Panc1 (cell line): ENCODE data around the gene RNF144B. TPM values are rescaled to one million over a fixed set of nuclear protein-coding genes. Genes with fewer than 3 reads are reported as not detected.
"Not testable (repeated sequence)": the region's sequence is repeated elsewhere in the genome, so short reads cannot be mapped to it uniquely, and the experiment has no call there.

Experiments
- ATAC-seq: fragments of 200-7000 bp; cut with Tn5 transposase; 2 replicates; pipeline ENCODE4 v1.9.1; 2020; ENCODE audit warnings: mild to moderate bottlenecking, moderate library complexity
- BruUV-seq: library from RNA; stranded (reverse); fragments of 400-500 nt; replicated peaks from 2 replicates; lab custom pipeline; 2021; lab: Mats Ljungman, UMichigan
- CTCF ChIA-PET: fragments of 300-600 bp; sonication (Branson Sonifier 250); formaldehyde crosslinking; loops from one replicate; lab custom pipeline; 2022; ENCODE audit warnings: antibody characterized with exemption; lab: Charles Lee
- POLR2A ChIA-PET: fragments of 300-600 bp; sonication (Branson Sonifier 250); formaldehyde crosslinking; loops from one replicate; lab custom pipeline; 2022; ENCODE audit warnings: antibody characterized with exemption; lab: Charles Lee
- DNase-seq: peaks from one replicate; pipeline ENCODE4 v3.0.0-alpha.2; 2010; ENCODE audit warnings: low read depth, low spot score
- H3K27ac ChIP-seq: 2 replicates; pipeline ENCODE4 v1.5.1; 2011; ENCODE audit warnings: mild to moderate bottlenecking, low read length, inconsistent platforms
- H3K27me3 ChIP-seq: fragments of 200-500 bp; sonication (Bioruptor generic); 2 replicates; pipeline ENCODE4 v1.6.0; 2014; ENCODE audit warnings: low read length, inconsistent platforms; ENCODE audit not compliant: control insufficient read depth, insufficient read depth
- H3K36me3 ChIP-seq: fragments of 200-500 bp; sonication (Bioruptor generic); 2 replicates; pipeline ENCODE4 v1.5.1; 2014; ENCODE audit warnings: inconsistent platforms, mild to moderate bottlenecking, low read length, moderate library complexity; ENCODE audit not compliant: control insufficient read depth, insufficient read depth
- H3K4me1 ChIP-seq: 2 replicates; pipeline ENCODE4 v1.5.1; 2011; ENCODE audit warnings: inconsistent platforms, mild to moderate bottlenecking, low read length, moderate library complexity; ENCODE audit not compliant: control insufficient read depth, insufficient read depth
- H3K4me3 ChIP-seq, 2 experiments: 2 replicates each; pipeline ENCODE4 v1.5.1; 2011 to 2012; ENCODE audit warnings: low read depth in 2 of 2, low read length in 2 of 2, mild to moderate bottlenecking in 2 of 2, inconsistent platforms in 1 of 2, moderate library complexity in 1 of 2
- H3K9me3 ChIP-seq: fragments of 200-500 bp; sonication (Bioruptor generic); 2 replicates; pipeline ENCODE4 v1.5.1; 2014; ENCODE audit warnings: low read depth, mild to moderate bottlenecking, inconsistent platforms, low read length, moderate library complexity; ENCODE audit not compliant: control insufficient read depth, insufficient read depth
- POLR2AphosphoS5 ChIP-seq: IDR thresholded peaks from 2 replicates; pipeline ENCODE4 v1.6.1; 2012; ENCODE audit warnings: mild to moderate bottlenecking, low read depth, low read length, moderate library complexity
- REST ChIP-seq, 2 experiments: IDR thresholded peaks; 2 replicates each; pipeline ENCODE4 v1.6.1; 2011 to 2012; ENCODE audit warnings: low read depth in 2 of 2, control low read depth in 1 of 2, low read length in 1 of 2, mild to moderate bottlenecking in 1 of 2, moderate library complexity in 1 of 2; ENCODE audit not compliant: insufficient read depth in 1 of 2
- SIN3A ChIP-seq: IDR thresholded peaks from 2 replicates; pipeline ENCODE4 v1.6.1; 2012; ENCODE audit warnings: low read depth, mild to moderate bottlenecking, low read length, moderate library complexity, borderline replicate concordance; ENCODE audit not compliant: insufficient read depth
- TCF7L2 ChIP-seq: IDR thresholded peaks from 2 replicates; pipeline ENCODE4 v1.6.1; 2011; ENCODE audit warnings: mild to moderate bottlenecking, low read depth, low read length, inconsistent platforms
- in situ Hi-C: cut with HindIII; loops from 2 replicates; pipeline ENCODE4 v1.10.0; 2016; ENCODE audit warnings: low sequenced_read_pairs, low pct_unique_long_range_greater_than_20kb
- intact Hi-C: fragments of 100-400 bp; cut with micrococcal nuclease; formaldehyde crosslinking; loops from one replicate; pipeline ENCODE4 v1.10.0; 2022; ENCODE audit not compliant: unreplicated experiment
- total RNA-seq: library from RNA; stranded (reverse); gene quantifications from one replicate; pipeline ENCODE4 v1.2.1, GENCODE V29; 2021; ENCODE audit not compliant: unreplicated experiment
- TF ChIP-seq, protein P1 (sequence below): fragments of 450-650 bp; IDR thresholded peaks from 2 replicates; pipeline ENCODE4 v1.5.1; 2017; ENCODE audit warnings: mild to moderate bottlenecking

RNF144B gene
- total RNA-seq, 1 experiment from 2014 or later: 5.6 TPM

DNA sequence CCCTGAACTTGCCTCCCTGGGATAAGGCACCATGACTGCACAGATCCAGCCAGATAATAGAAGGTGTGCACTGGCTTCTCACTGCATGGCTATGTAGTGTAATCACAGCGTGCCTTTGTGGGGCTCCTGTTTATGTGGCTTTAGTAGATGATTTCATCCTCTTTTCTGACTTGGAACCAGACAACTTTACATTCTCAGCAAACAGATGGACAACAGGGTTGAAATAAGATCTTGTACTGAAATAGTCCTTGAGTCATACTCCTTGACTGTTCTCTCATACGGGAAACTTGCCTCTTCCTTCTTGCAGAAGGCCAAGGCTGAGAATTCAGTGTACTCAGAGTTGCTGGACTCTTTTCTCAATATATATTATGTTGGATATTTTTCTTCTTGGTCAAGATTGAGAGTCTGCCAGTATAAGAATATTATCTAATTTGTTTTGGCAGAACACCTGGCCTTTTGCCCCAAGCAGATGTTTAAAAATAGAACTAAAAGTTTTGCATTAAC, 25.0 kb upstream of the RNF144B start:
- no peak for DNase-seq
- Histone ChIP-seq H3K4me1 (no peaks in the 10 kb centered on the region), H3K9me3 (no peaks in the 10 kb centered on the region), H3K27ac (no peak overlapping the region), H3K27me3 (0 out of 2 replicates have a peak, but pooled peaks cover 2% of the 10 kb centered on the region), H3K4me3 (no peak overlapping the region), H3K36me3 (no peaks in the 10 kb centered on the region)
- BruUV-seq: no TSS peak
- CTCF ChIA-PET: no interaction called here
- no peak for ATAC-seq
- POLR2A ChIA-PET: no interaction called here
- intact Hi-C loops (no loop called here), in situ Hi-C loops (no loop called here)
- TF ChIP-seq POLR2AphosphoS5 (no peak), REST (IDR thresholded peaks at IDR 0.05; ENCODE audit: insufficient read depth in 1 of 2, low read depth in 2 of 2, low read length in 1 of 2) (no peak), TCF7L2 (no peak), SIN3A (no peak)
- TF ChIP-seq, protein P1, sequence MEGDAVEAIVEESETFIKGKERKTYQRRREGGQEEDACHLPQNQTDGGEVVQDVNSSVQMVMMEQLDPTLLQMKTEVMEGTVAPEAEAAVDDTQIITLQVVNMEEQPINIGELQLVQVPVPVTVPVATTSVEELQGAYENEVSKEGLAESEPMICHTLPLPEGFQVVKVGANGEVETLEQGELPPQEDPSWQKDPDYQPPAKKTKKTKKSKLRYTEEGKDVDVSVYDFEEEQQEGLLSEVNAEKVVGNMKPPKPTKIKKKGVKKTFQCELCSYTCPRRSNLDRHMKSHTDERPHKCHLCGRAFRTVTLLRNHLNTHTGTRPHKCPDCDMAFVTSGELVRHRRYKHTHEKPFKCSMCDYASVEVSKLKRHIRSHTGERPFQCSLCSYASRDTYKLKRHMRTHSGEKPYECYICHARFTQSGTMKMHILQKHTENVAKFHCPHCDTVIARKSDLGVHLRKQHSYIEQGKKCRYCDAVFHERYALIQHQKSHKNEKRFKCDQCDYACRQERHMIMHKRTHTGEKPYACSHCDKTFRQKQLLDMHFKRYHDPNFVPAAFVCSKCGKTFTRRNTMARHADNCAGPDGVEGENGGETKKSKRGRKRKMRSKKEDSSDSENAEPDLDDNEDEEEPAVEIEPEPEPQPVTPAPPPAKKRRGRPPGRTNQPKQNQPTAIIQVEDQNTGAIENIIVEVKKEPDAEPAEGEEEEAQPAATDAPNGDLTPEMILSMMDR: no peak

- Histone ChIP-seq H3K9me3 (no peaks in the 10 kb centered on the region), H3K27me3 (0 out of 2 replicates have a peak, but pooled peaks cover 2% of the 10 kb centered on the region), H3K36me3 (no peaks in the 10 kb centered on the region), H3K4me3 (no peak overlapping the region), H3K4me1 (no peaks in the 10 kb centered on the region), H3K27ac (no peak overlapping the region)
- BruUV-seq: no TSS peak
- in situ Hi-C loops: no loop called here
- CTCF ChIA-PET: interaction anchor here (0.6 kb wide), 1 partner anchor 168 kb away, joined by 4 read pairs; no protein-coding TSS in a partner anchor
- ATAC-seq (no peak), DNase-seq (no peak)
- intact Hi-C loops: no loop called here
- POLR2A ChIA-PET: no interaction called here
- no peak for TF ChIP-seq REST (IDR thresholded peaks at IDR 0.05; ENCODE audit: insufficient read depth in 1 of 2, low read depth in 2 of 2, low read length in 1 of 2)
These were observed 23.4 kb upstream of the RNF144B start for GRCh38 chr6:18363746-18364145.

DNA sequence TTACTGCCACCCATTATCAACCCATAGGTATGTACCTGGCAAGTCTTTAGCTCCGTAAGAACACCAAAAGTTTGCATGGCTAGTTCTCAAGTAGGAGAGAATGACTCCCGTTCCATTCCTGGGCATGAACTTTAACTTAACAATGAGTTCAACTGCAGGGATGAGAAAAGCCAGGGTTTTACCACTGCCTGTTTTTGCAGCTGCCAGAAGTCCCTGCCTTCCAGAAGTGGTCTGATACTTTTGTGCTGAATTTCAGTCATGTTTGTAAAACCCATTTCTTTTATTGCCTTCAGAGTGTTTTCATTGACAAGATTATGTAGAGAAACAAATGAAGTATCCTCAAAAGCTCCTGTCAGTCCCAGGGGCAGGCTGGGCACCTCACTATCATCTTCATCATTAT, 22.6 kb upstream of the RNF144B start:
- DNase-seq, H3K27ac ChIP-seq, BruUV-seq, H3K9me3 ChIP-seq, H3K4me1 ChIP-seq, in situ Hi-C loops, H3K27me3 ChIP-seq, ATAC-seq, intact Hi-C loops, POLR2A ChIA-PET, H3K36me3 ChIP-seq, H3K4me3 ChIP-seq: not testable (repeated sequence)
- CTCF ChIA-PET: interaction anchor here (0.6 kb wide), 1 partner anchor 169 kb away, joined by 4 read pairs; no protein-coding TSS in a partner anchor
